Pancreas (tissue), 10 donors: ENCODE measurements around the gene COL4A1. TPM values are rescaled to one million over a fixed set of nuclear protein-coding genes. Genes with fewer than 3 reads are reported as not detected.

ENCODE experiments used
- ATAC-seq, 4 donors: fragments of 200-7000 bp; cut with Tn5 transposase; one replicate each; pipeline versions ENCODE4 v1.8.0 to v1.9.1; 2020; ENCODE audit warnings: mild to moderate bottlenecking in 4 of 4, moderate library complexity in 4 of 4
- DNase-seq, 6 donors: peaks; one replicate each; pipeline ENCODE4 v3.0.0-alpha.2; 2020
- FAIRE-seq: peaks from 2 replicates; lab custom pipeline; 2012; peaks lifted over from hg19 to GRCh38; lab: Jason Lieb, UNC
- H3K27ac ChIP-seq, 4 donors: fragments of 200-600 bp; sonication (generic); 1 replicate in 3 of 4; 2 replicates in 1 of 4; pipeline versions ENCODE4 v1.5.0 to v1.8.0; 2020
- H3K27me3 ChIP-seq, 4 donors: fragments of 200-600 bp; one replicate each; pipeline ENCODE4 v1.8.0; 2021
- H3K36me3 ChIP-seq, 3 donors: fragments of 200-600 bp; sonication (generic) in 1 of 3; one replicate each; pipeline versions ENCODE4 v1.5.0 to v1.8.0; 2020 to 2021
- H3K4me1 ChIP-seq, 3 donors: fragments of 200-600 bp; one replicate each; pipeline ENCODE4 v1.8.0; 2021
- H3K4me3 ChIP-seq, 4 donors: fragments of 200-600 bp; sonication (generic) in 2 of 4; one replicate each; pipeline versions ENCODE4 v1.5.0 to v1.8.0; 2020 to 2021
- H3K9me3 ChIP-seq, 4 donors: fragments of 200-600 bp; one replicate each; pipeline ENCODE4 v1.8.0; 2021
- CTCF ChIP-seq, 4 donors: fragments of 200-600 bp; sonication (generic) in 3 of 4; IDR thresholded peaks; one replicate each; pipeline versions ENCODE4 v1.5.0 to v1.8.0; 2021; ENCODE audit warnings: antibody characterized with exemption in 4 of 4
- WGBS, 2 donors: extraction: QIAGEN DNeasy Blood & Tissue Kit; methylation state at CpG; one replicate each; pipeline ENCODE4 v1.1.7; 2013; 5-methylcytosine and 5-hydroxymethylcytosine counted together
- intact Hi-C, 3 donors: fragments of 100-400 bp; cut with DNase I; formaldehyde crosslinking; loops; one replicate each; pipeline versions ENCODE4 v1.11.1 to v1.14.2; 2022
- polyA plus RNA-seq, 2 donors: library from polyadenylated mRNA; stranded (reverse); fragments of 200-250 nt; gene quantifications; one replicate each; pipeline ENCODE4 v1.2.3, GENCODE V29; 2013
- total RNA-seq, 6 donors: library from RNA; stranded (reverse); fragmentation: NEBNext Ultra II Directional in 4 of 6; extraction: Animal tissue kit (Norgen Biotek cat#: 25700) in 4 of 6; gene quantifications; one replicate each; pipeline versions ENCODE4 v1.2.1 to v1.2.4, GENCODE V29; 2021 to 2023
- donor health status: healthy with polysubstance abuse.
- donor health status: DM: no; HTN: no; CAD: no; lungs with moderate emphysema.
- donor health status: DM: no; HTN: no; CAD: no.
- donor health status: control.
- donor health status: control.
- donor health status: Bipolar disorder and iron deficiency.
- donor health status: DM: yes; HTN: yes; CAD: no.
- donor health status: DM: no; HTN: no; CAD: no.
- donor health status: DM: no; HTN: no; CAD: no.
- donor health status: DM: yes; HTN: yes; CAD: no.

Gene COL4A1
- total and polyA plus RNA-seq, 8 donors, result 20.7 to 167 (median 35.6) TPM

GRCh38 chr13:110155072-110155471 lies 151.9 kb downstream of the COL4A1 start:
- DNase-seq, result no peak
- Histone ChIP-seq H3K27me3 (no peaks in the 10 kb centered on the region), H3K4me3 (no peak overlapping the region), H3K36me3 (peaks cover 0 to 9% (median 0%) of the 10 kb centered on the region in 3 donors), H3K27ac (no peak overlapping the region), H3K9me3 (no peaks in the 10 kb centered on the region), H3K4me1 (peaks cover 0 to 10% (median 0%) of the 10 kb centered on the region in 3 donors)
- WGBS, 2 donors, result 92 to 94% methylated on average over 14 of the region's 14 CpGs
- intact Hi-C loops, result no loop called here
- no peak for ATAC-seq
- no peak for FAIRE-seq
- no peak for TF ChIP-seq CTCF (IDR thresholded peaks at IDR 0.05)

GRCh38 chr13:110154410-110154933 lies 152.5 kb downstream of the COL4A1 start:
- no peak for FAIRE-seq
- 81 to 82% methylated on average over 7 of the region's 7 CpGs for WGBS, 2 donors
- DNase-seq, result no peak
- peaks cover 0 to 10% (median 0%) of the 10 kb centered on the region in 3 donors for H3K4me1 ChIP-seq
- ATAC-seq, result no peak
- peaks cover 0 to 9% (median 0%) of the 10 kb centered on the region in 3 donors for H3K36me3 ChIP-seq
- H3K27me3 ChIP-seq, result no peaks in the 10 kb centered on the region
- no peak overlapping the region for H3K4me3 ChIP-seq
- no peaks in the 10 kb centered on the region for H3K9me3 ChIP-seq
- no peak for TF ChIP-seq CTCF (IDR thresholded peaks at IDR 0.05)
- intact Hi-C loops, result no loop called here
- no peak overlapping the region for H3K27ac ChIP-seq

GRCh38 chr13:110152351-110152750 lies 154.6 kb downstream of the COL4A1 start:
- no peak for DNase-seq

GRCh38 chr13:110151462-110151861 lies 155.5 kb downstream of the COL4A1 start:
- intact Hi-C loops, result no loop called here
- Histone ChIP-seq H3K27ac (no peak overlapping the region), H3K4me1 (no peaks in the 10 kb centered on the region), H3K9me3 (no peaks in the 10 kb centered on the region), H3K4me3 (no peak overlapping the region), H3K27me3 (no peaks in the 10 kb centered on the region), H3K36me3 (peaks cover 0 to 9% (median 0%) of the 10 kb centered on the region in 3 donors)
- FAIRE-seq (no peak), DNase-seq (no peak), ATAC-seq (no peak)
- no peak for TF ChIP-seq CTCF (IDR thresholded peaks at IDR 0.05)
- 83 to 93% methylated on average over 12 of the region's 12 CpGs for WGBS, 2 donors

More at GRCh38 chr13:110152351-110152750, 154.6 kb downstream of the COL4A1 start:
- Histone ChIP-seq H3K36me3 (peaks cover 0 to 9% (median 0%) of the 10 kb centered on the region in 3 donors), H3K4me1 (no peaks in the 10 kb centered on the region), H3K27me3 (no peaks in the 10 kb centered on the region), H3K9me3 (no peaks in the 10 kb centered on the region), H3K4me3 (no peak overlapping the region), H3K27ac (no peak overlapping the region)
- WGBS, 2 donors, result 84 to 87% methylated on average over 17 of the region's 17 CpGs
- FAIRE-seq (no peak), ATAC-seq (no peak)
- no peak for TF ChIP-seq CTCF (IDR thresholded peaks at IDR 0.05)
- intact Hi-C loops, result no loop called here

- DNase-seq (no peak), FAIRE-seq (no peak), ATAC-seq (no peak)
- Histone ChIP-seq H3K36me3 (peaks cover 0 to 9% (median 0%) of the 10 kb centered on the region in 3 donors), H3K4me1 (no peaks in the 10 kb centered on the region), H3K27ac (no peak overlapping the region), H3K27me3 (no peaks in the 10 kb centered on the region), H3K9me3 (no peaks in the 10 kb centered on the region), H3K4me3 (no peak overlapping the region)
- 78 to 89% methylated on average over 15 of the region's 15 CpGs for WGBS, 2 donors
- intact Hi-C loops, result no loop called here
- TF ChIP-seq CTCF (IDR thresholded peaks at IDR 0.05), result no peak
These were observed 156.4 kb downstream of the COL4A1 start for GRCh38 chr13:110150384-110151101.
